ENCODE data around the gene ADCY10. TPM values are rescaled to one million over a fixed set of nuclear protein-coding genes. Genes with fewer than 3 reads are reported as not detected.

The ADCY10 gene
- total and polyA plus RNA-seq, 9 of the 15 experiments (the other 6 are each of a cell fraction or from before 2014, with no cell fraction given), result 0.08 to 0.86 (median 0.22) TPM

DNA sequence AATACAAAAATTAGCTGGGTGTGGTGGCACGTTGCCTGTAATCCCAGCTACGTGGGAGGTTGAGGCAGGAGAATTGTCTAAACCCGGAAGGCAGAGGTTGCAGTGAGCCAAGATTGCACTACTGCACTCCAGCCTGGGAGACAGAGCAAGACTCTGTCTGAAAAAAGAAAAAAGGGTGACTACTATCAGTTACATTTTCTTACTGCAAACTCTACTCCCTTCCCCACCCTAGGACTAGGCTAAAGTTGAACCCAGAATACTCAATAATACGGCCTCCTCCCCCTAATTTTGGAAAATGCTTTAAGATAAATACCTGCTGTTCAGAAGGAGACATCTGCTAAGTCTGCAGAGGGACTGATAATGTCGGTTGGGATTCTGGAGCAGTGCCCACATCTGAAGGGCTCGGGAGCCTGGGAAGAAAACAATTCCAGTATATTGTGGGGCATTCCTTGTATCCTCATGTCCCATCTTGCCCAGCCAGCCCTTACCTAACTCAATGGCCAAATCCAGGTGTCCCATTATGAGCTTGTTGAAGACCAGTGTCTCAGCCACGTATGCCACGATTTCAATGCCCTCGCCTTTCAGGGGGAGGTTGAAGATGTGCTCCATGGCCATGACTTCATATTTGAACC lies 89.7 kb downstream of the ADCY10 start (continued):
- TF ChIP-seq, protein P1, sequence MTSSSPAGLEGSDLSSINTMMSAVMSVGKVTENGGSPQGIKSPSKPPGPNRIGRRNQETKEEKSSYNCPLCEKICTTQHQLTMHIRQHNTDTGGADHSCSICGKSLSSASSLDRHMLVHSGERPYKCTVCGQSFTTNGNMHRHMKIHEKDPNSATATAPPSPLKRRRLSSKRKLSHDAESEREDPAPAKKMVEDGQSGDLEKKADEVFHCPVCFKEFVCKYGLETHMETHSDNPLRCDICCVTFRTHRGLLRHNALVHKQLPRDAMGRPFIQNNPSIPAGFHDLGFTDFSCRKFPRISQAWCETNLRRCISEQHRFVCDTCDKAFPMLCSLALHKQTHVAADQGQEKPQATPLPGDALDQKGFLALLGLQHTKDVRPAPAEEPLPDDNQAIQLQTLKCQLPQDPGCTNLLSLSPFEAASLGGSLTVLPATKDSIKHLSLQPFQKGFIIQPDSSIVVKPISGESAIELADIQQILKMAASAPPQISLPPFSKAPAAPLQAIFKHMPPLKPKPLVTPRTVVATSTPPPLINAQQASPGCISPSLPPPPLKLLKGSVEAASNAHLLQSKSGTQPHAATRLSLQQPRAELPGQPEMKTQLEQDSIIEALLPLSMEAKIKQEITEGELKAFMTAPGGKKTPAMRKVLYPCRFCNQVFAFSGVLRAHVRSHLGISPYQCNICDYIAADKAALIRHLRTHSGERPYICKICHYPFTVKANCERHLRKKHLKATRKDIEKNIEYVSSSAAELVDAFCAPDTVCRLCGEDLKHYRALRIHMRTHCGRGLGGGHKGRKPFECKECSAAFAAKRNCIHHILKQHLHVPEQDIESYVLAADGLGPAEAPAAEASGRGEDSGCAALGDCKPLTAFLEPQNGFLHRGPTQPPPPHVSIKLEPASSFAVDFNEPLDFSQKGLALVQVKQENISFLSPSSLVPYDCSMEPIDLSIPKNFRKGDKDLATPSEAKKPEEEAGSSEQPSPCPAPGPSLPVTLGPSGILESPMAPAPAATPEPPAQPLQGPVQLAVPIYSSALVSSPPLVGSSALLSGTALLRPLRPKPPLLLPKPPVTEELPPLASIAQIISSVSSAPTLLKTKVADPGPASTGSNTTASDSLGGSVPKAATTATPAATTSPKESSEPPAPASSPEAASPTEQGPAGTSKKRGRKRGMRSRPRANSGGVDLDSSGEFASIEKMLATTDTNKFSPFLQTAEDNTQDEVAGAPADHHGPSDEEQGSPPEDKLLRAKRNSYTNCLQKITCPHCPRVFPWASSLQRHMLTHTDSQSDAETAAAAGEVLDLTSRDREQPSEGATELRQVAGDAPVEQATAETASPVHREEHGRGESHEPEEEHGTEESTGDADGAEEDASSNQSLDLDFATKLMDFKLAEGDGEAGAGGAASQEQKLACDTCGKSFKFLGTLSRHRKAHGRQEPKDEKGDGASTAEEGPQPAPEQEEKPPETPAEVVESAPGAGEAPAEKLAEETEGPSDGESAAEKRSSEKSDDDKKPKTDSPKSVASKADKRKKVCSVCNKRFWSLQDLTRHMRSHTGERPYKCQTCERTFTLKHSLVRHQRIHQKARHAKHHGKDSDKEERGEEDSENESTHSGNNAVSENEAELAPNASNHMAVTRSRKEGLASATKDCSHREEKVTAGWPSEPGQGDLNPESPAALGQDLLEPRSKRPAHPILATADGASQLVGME (CRISPR knock-in tag; IDR thresholded peaks at IDR 0.05), result no peak; the same call in 1 of the 2 replicates
- TF ChIP-seq, protein P2, sequence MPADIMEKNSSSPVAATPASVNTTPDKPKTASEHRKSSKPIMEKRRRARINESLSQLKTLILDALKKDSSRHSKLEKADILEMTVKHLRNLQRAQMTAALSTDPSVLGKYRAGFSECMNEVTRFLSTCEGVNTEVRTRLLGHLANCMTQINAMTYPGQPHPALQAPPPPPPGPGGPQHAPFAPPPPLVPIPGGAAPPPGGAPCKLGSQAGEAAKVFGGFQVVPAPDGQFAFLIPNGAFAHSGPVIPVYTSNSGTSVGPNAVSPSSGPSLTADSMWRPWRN (IDR thresholded peaks at IDR 0.05; ENCODE audit: low read depth), result no peak
- 0 out of 2 replicates have a peak, but pooled peaks have one; percentile 10 for TF ChIP-seq KLF16 (IDR thresholded peaks at IDR 0.05)
- TF ChIP-seq PHF20 (IDR thresholded peaks at IDR 0.05; ENCODE audit: partially characterized antibody), result no peak
- no peak for TF ChIP-seq EP400 (IDR thresholded peaks at IDR 0.05)
- TF ChIP-seq ASH1L (IDR thresholded peaks at IDR 0.05; ENCODE audit: borderline replicate concordance, low read depth, partially characterized antibody), result no peak
- no peak for TF ChIP-seq SRSF9 (IDR thresholded peaks at IDR 0.05; ENCODE audit: borderline replicate concordance, low read depth, low read length)
- TF ChIP-seq, protein P3, sequence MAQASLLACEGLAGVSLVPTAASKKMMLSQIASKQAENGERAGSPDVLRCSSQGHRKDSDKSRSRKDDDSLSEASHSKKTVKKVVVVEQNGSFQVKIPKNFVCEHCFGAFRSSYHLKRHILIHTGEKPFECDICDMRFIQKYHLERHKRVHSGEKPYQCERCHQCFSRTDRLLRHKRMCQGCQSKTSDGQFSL (CRISPR knock-in tag; IDR thresholded peaks at IDR 0.05), result no peak
- TF ChIP-seq, protein P3 (tag; IDR thresholded peaks at IDR 0.05), result 0 out of 4 replicates have a peak, but pooled peaks of 1 of the 2 experiments have one; percentile 45
- TF ChIP-seq SIN3B (IDR thresholded peaks at IDR 0.05; ENCODE audit: low read depth), result no peak
- 0 out of 4 replicates have a peak, but pooled peaks of 1 of the 2 experiments have one; percentile 33 for TF ChIP-seq TRIM24 (IDR thresholded peaks at IDR 0.05)
- no peak for TF ChIP-seq SRSF1 (IDR thresholded peaks at IDR 0.05; ENCODE audit: low read depth, low read length)
- no peak for TF ChIP-seq PHF21A (IDR thresholded peaks at IDR 0.05; ENCODE audit: borderline replicate concordance, low read depth)
- TF ChIP-seq GTF2E2 (tag; IDR thresholded peaks at IDR 0.05), result 0 out of 2 replicates have a peak, but pooled peaks have one; percentile 12
- TF ChIP-seq, protein P4, sequence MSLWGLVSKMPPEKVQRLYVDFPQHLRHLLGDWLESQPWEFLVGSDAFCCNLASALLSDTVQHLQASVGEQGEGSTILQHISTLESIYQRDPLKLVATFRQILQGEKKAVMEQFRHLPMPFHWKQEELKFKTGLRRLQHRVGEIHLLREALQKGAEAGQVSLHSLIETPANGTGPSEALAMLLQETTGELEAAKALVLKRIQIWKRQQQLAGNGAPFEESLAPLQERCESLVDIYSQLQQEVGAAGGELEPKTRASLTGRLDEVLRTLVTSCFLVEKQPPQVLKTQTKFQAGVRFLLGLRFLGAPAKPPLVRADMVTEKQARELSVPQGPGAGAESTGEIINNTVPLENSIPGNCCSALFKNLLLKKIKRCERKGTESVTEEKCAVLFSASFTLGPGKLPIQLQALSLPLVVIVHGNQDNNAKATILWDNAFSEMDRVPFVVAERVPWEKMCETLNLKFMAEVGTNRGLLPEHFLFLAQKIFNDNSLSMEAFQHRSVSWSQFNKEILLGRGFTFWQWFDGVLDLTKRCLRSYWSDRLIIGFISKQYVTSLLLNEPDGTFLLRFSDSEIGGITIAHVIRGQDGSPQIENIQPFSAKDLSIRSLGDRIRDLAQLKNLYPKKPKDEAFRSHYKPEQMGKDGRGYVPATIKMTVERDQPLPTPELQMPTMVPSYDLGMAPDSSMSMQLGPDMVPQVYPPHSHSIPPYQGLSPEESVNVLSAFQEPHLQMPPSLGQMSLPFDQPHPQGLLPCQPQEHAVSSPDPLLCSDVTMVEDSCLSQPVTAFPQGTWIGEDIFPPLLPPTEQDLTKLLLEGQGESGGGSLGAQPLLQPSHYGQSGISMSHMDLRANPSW (CRISPR knock-in tag; IDR thresholded peaks at IDR 0.05), result no peak
- TF ChIP-seq POLR2AphosphoS5 (IDR thresholded peaks at IDR 0.05; ENCODE audit: control insufficient read depth, insufficient read depth, low read depth, low read length), result no peak
- no peak for TF ChIP-seq POLR2AphosphoS2 (IDR thresholded peaks at IDR 0.05; ENCODE audit: low read length)
- TF ChIP-seq ZNF717 (CRISPR knock-in tag; IDR thresholded peaks at IDR 0.05), result no peak
- TF ChIP-seq HDAC8 (tag; IDR thresholded peaks at IDR 0.05), result peak; percentile 62; the same call in 1 of the 2 replicates
